Prostate gland (tissue), 2 donors: ENCODE data around the gene CENPL.

ENCODE experiments used
- CTCF ChIP-seq, 4 experiments: fragments of 200-600 bp in 2 of 4; fragments of 450-650 bp in 2 of 4; sonication (generic) in 2 of 4; IDR thresholded peaks; 1 replicate in 3 of 4; 2 replicates in 1 of 4; pipeline ENCODE4 v1.5.1; 2016 to 2019; ENCODE audit warnings: antibody characterized with exemption in 4 of 4, mild to moderate bottlenecking in 2 of 4, moderate library complexity in 2 of 4
- POLR2A ChIP-seq: fragments of 450-650 bp; IDR thresholded peaks from one replicate; pipeline ENCODE4 v1.6.1; 2016; ENCODE audit warnings: antibody characterized with exemption, mild to moderate bottlenecking

DNA sequence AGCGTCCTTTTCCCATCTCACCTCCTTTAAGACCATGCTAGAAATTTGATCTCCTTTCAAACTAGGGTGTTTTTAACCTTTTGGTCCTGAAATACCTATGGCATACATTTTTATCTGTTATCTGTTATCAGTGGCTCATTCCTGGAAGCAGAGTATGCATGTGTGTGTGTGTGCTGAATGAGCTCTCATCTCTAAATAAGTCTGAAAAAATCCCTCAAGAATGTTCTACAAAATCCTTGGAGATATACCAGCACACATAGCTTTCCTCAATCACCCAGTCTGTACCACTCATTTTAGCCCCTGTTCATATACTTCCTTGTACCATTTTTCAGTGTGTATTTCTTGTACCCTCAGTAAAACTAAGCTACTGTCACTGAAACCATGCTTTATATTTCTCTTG, 6.2 kb downstream of the CENPL start:
- TF ChIP-seq CTCF (IDR thresholded peaks at IDR 0.05) (no peak), POLR2A (no peak)
